Urinary bladder (tissue), 4 donors: ENCODE measurements around the gene TMEM89. TPM values are rescaled to one million over a fixed set of nuclear protein-coding genes. Genes with fewer than 3 reads are reported as not detected.

Experiments used
- DNase-seq: peaks from one replicate; pipeline ENCODE4 v3.0.0-alpha.2; 2015; ENCODE audit errors: extremely low spot score
- H3K27ac ChIP-seq: one replicate; pipeline ENCODE4 v1.5.1; 2013; ENCODE audit warnings: low read depth, mild to moderate bottlenecking, moderate library complexity
- H3K36me3 ChIP-seq: one replicate; pipeline ENCODE4 v1.6.1; 2013; ENCODE audit warnings: mild to moderate bottlenecking, moderate library complexity; ENCODE audit not compliant: insufficient read depth
- H3K4me1 ChIP-seq: one replicate; pipeline ENCODE4 v1.6.1; 2013; ENCODE audit warnings: mild to moderate bottlenecking, moderate library complexity; ENCODE audit not compliant: insufficient read depth
- H3K4me3 ChIP-seq: one replicate; pipeline ENCODE4 v1.5.1; 2013; ENCODE audit warnings: low read depth, low read length
- WGBS: extraction: QIAGEN DNeasy Blood & Tissue Kit; methylation state at CpG from one replicate; pipeline ENCODE4 v1.1.7; 2013; 5-methylcytosine and 5-hydroxymethylcytosine counted together
- polyA plus RNA-seq: library from polyadenylated mRNA; stranded (reverse); fragments of 200-250 nt; gene quantifications from one replicate; pipeline ENCODE4 v1.2.3, GENCODE V29; 2013
- total RNA-seq: library from RNA; depleted of rRNA; stranded (reverse); fragments of >200 nt; gene quantifications from one replicate; pipeline ENCODE4 v1.2.3, GENCODE V29; 2014
- donor health status: healthy with polysubstance abuse.
- donor health status: healthy.

Gene TMEM89
- total and polyA plus RNA-seq, 2 donors: not detected

DNA sequence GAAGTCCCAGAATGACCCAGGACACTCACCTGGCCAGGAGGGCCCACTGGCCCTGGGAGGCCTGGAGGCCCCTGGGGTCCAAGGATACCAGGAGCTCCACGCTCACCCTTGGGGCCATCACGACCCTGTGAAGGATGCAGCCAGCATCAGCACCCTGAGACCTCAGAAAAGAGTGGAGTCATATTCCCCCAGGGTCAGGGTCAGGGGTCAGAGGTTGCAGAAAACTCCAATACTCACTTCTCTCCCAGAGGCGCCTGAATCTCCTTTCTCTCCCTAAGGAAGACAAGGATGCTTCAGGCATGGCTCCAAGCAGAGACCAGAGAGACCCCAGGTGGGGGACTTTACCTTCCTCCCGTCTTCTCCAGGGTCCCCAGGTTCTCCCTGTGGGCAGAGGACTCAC lies 44.9 kb downstream of the TMEM89 start:
- DNase-seq: no peak
- no peaks in the 10 kb centered on the region for H3K36me3 ChIP-seq
- no peak overlapping the region for H3K27ac ChIP-seq
- 88% methylated on average over 4 of the region's 4 CpGs for WGBS
- H3K4me1 ChIP-seq: no peaks in the 10 kb centered on the region
- H3K4me3 ChIP-seq: no peak overlapping the region

DNA sequence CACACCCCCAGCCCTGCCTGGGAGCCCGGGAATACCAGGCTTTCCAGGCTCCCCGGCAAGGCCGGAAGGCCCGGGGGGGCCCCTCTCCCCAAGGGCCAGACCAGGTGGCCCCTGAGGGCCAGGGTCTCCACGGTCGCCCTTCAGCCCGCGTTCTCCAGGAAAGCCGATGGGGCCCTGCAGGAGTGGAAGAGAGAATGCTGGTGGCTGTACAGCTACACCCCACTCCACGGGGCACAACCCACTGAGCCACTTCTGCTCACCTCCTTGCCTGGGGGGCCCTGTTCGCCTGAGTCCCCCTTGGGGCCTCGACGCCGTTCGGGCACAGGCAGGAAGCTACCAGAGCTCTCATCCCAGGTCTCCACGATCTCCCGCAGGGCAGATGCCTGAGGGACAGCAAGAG lies 46.2 kb downstream of the TMEM89 start:
- Histone ChIP-seq H3K4me1 (no peaks in the 10 kb centered on the region), H3K27ac (no peak overlapping the region), H3K4me3 (no peak overlapping the region), H3K36me3 (no peaks in the 10 kb centered on the region)
- DNase-seq: no peak
- 88% methylated on average over 17 of the region's 17 CpGs for WGBS

DNA sequence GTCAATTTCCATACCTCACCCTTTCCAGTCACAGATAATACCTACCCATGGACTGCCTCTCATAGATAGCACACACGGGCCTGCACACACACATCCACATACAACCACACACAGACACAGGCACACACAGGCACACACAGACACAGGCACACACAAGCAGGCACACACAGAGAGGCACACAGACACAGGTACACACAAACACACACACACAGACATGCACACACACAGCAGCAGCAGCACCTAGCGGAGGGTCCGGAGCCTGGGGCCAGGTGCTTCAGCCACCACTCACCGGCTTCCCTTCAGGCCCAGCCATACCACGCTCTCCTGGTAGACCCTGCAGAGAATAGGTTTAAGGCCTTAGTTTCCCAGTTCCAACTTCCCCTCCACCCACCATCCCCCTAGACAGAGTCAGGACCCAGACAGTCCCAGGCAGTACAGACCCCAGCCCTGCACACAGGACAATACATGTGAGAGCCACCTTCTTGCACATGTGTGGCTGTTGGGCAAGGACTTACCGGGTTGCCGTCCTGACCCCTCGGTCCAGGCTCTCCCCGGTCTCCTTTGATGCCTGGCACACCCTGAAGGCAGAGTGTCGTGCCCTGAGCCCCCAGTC lies 47.5 kb downstream of the TMEM89 start:
- no peak for DNase-seq
- H3K4me1 ChIP-seq: no peaks in the 10 kb centered on the region
- 92% methylated on average over 10 of the region's 10 CpGs for WGBS
- no peak overlapping the region for H3K27ac ChIP-seq
- H3K4me3 ChIP-seq: no peak overlapping the region
- H3K36me3 ChIP-seq: no peaks in the 10 kb centered on the region

DNA sequence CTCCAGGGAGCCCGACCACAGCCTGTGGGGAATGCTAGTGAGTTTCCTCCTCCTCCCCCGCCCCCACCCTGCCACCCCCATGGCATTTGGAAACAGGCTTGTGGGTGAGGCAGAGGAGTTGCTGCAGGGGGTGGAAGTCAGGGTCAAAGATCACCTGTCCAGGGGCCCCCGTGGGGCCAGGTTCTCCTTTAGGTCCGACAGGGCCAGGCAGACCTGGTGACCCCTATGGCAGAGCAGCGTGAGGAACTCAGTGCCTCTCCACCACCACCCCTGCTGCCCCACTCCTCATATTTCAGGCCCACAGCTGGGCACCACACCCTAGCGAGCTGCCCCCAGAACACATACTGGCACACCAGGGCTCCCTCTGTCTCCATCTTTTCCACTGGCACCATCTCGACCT lies 49.1 kb downstream of the TMEM89 start:
- Histone ChIP-seq H3K36me3 (no peaks in the 10 kb centered on the region), H3K4me1 (no peaks in the 10 kb centered on the region), H3K4me3 (no peak overlapping the region), H3K27ac (no peak overlapping the region)
- no peak for DNase-seq
- WGBS: 81% methylated on average over 7 of the region's 7 CpGs

DNA sequence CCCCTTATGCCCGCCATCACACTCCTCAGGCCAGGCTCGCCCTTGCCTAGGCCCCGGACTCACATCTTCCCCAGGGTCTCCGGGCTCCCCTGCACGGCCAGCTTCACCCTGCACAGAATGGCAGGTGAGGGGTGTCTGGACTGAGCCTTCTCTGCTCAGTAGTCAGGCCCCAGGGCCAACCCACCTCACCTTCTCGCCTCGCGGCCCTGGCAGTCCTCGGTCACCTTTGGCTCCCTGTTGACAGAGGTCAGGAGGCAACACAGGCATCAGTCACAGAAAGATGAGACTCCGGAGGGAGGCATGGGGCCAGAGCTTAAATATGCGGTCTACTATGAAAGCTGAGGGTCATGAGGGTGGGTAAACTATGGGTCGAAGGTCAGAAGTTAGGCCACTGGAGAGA lies 49.6 kb downstream of the TMEM89 start:
- WGBS: 91% methylated on average over 12 of the region's 12 CpGs
- Histone ChIP-seq H3K27ac (no peak overlapping the region), H3K4me3 (no peak overlapping the region), H3K4me1 (no peaks in the 10 kb centered on the region), H3K36me3 (no peaks in the 10 kb centered on the region)
- DNase-seq: no peak

Other genes starting within 250 kb of the TMEM89 start
- gene FBXW12, start 249.6 kb downstream of the TMEM89 start, total RNA-seq: 0.32 TPM
- not detected for gene FBXW12, start 249.6 kb downstream of the TMEM89 start, polyA plus RNA-seq
- 22.7 TPM for gene PLXNB1, start 191.7 kb downstream of the TMEM89 start, total RNA-seq
- gene PLXNB1, start 191.7 kb downstream of the TMEM89 start, polyA plus RNA-seq: 65.7 TPM
- 6.0 TPM for gene CCDC51, start 181.7 kb downstream of the TMEM89 start, total RNA-seq
- 17.6 TPM for gene CCDC51, start 181.7 kb downstream of the TMEM89 start, polyA plus RNA-seq
- 127 TPM for gene TMA7, start 181.5 kb downstream of the TMEM89 start, total RNA-seq
- gene TMA7, start 181.5 kb downstream of the TMEM89 start, polyA plus RNA-seq: 262 TPM
- gene ATRIP, start 175.0 kb downstream of the TMEM89 start, total RNA-seq: 4.7 TPM
- gene ATRIP, start 175.0 kb downstream of the TMEM89 start, polyA plus RNA-seq: 6.6 TPM
- gene SHISA5, start 117.6 kb downstream of the TMEM89 start, total RNA-seq: 62.5 TPM
- 209 TPM for gene SHISA5, start 117.6 kb downstream of the TMEM89 start, polyA plus RNA-seq
- 4.7 TPM for gene PFKFB4, start 65.0 kb downstream of the TMEM89 start, total RNA-seq
- gene PFKFB4, start 65.0 kb downstream of the TMEM89 start, polyA plus RNA-seq: 2.4 TPM
- gene UCN2, start 58.0 kb downstream of the TMEM89 start, total RNA-seq: 0.69 TPM
- gene UCN2, start 58.0 kb downstream of the TMEM89 start, polyA plus RNA-seq: 0.81 TPM
- gene COL7A1, start 26.4 kb downstream of the TMEM89 start, total RNA-seq: 20.0 TPM
- gene COL7A1, start 26.4 kb downstream of the TMEM89 start, polyA plus RNA-seq: 19.7 TPM
- gene UQCRC1, start 12.1 kb downstream of the TMEM89 start, total RNA-seq: 82.4 TPM
- 282 TPM for gene UQCRC1, start 12.1 kb downstream of the TMEM89 start, polyA plus RNA-seq
- 8.0 TPM for gene SLC26A6, start 13.7 kb upstream of the TMEM89 start, total RNA-seq
- gene SLC26A6, start 13.7 kb upstream of the TMEM89 start, polyA plus RNA-seq: 12.9 TPM
- 0.79 TPM for gene CELSR3, start 41.1 kb upstream of the TMEM89 start, total RNA-seq
- 0.48 TPM for gene CELSR3, start 41.1 kb upstream of the TMEM89 start, polyA plus RNA-seq
- gene NCKIPSD, start 64.1 kb upstream of the TMEM89 start, total RNA-seq: 8.6 TPM
- 18.1 TPM for gene NCKIPSD, start 64.1 kb upstream of the TMEM89 start, polyA plus RNA-seq
- 75.7 TPM for gene IP6K2, start 95.5 kb upstream of the TMEM89 start, total RNA-seq
- 83.2 TPM for gene IP6K2, start 95.5 kb upstream of the TMEM89 start, polyA plus RNA-seq
- 20.5 TPM for gene PRKAR2A, start 226.1 kb upstream of the TMEM89 start, total RNA-seq
- gene PRKAR2A, start 226.1 kb upstream of the TMEM89 start, polyA plus RNA-seq: 23.0 TPM